CD4-positive, alpha-beta T cell treated with Interleukin-2 at 100 ng/mL for 4 hours (primary cell): ENCODE data around the gene CCR2.
A peak's percentile ranks its signal among the peaks of the same experiment; 100 is the strongest.

ENCODE experiments used
- DNase-seq: peaks from one replicate; pipeline ENCODE4 v3.0.0-alpha.2; 2020; ENCODE audit warnings: low spot score

The CCR2 gene

GRCh38 chr3:46354984-46355383 lies 1.1 kb downstream of the CCR2 start:
- no peak for DNase-seq

- DNase-seq, result no peak
These were observed 2.4 kb downstream of the CCR2 start for GRCh38 chr3:46356276-46356675.

- DNase-seq, result no peak
These were observed 3.0 kb downstream of the CCR2 start for GRCh38 chr3:46356909-46357308.

- no peak for DNase-seq
These were observed 4.6 kb downstream of the CCR2 start for GRCh38 chr3:46358466-46358865.

DNA sequence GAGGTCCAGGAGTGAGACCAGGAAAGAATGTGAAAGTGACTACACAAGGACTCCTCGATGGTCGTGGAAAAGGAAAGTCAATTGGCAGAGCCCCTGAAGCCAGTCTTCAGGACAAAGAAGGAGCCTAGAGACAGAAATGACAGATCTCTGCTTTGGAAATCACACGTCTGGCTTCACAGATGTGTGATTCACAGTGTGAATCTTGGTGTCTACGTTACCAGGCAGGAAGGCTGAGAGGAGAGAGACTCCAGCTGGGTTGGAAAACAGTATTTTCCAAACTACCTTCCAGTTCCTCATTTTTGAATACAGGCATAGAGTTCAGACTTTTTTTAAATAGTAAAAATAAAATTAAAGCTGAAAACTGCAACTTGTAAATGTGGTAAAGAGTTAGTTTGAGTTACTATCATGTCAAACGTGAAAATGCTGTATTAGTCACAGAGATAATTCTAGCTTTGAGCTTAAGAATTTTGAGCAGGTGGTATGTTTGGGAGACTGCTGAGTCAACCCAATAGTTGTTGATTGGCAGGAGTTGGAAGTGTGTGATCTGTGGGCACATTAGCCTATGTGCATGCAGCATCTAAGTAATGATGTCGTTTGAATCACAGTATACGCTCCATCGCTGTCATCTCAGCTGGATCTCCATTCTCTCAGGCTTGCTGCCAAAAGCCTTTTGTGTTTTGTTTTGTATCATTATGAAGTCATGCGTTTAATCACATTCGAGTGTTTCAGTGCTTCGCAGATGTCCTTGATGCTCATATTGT lies 6.0 kb downstream of the CCR2 start:
- DNase-seq, result peak; percentile 63

GRCh38 chr3:46360907-46361306 lies 7.0 kb downstream of the CCR2 start:
- no peak for DNase-seq

DNA sequence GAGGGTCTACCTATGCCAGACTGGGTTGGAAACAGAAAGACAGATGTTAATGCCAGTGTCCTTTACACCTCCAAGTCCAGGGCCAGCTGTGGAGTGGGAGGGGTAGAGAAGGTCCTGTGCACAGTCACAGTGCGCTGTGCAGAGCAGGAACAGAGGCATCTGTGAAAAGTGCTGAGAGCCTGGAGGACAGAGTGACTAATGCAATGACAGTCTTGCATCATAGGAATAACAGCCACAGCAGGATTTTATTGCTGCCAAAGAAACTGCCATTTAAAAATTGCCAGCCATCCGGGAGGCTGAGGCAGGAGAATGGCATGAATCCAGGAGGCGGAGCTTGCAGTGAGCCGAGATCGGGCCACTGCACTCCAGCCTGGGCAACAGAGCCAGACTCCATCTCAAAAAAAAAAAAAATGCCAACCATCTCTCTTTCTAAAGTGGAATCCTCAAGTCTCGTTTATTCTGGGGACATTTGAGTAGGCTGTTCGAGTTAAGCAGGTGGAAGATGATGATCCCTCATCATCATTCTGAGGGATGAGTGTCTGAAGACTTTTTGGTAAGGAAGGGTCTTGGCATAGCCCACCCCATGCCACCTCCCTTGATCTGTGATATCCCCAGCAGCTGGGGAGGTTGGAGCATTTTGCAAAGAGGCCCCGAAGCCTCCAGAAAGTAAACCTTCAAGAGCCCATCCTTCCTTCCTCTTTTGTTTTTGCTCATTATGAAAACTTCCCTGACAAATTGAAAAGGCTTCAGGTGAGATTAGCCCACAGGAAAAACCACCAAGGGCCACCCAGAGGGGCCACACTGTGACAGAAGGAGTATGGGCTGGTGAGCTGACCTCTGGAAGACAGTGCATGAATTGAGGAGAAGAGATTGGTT lies 7.7 kb downstream of the CCR2 start:
- DNase-seq, result no peak

DNA sequence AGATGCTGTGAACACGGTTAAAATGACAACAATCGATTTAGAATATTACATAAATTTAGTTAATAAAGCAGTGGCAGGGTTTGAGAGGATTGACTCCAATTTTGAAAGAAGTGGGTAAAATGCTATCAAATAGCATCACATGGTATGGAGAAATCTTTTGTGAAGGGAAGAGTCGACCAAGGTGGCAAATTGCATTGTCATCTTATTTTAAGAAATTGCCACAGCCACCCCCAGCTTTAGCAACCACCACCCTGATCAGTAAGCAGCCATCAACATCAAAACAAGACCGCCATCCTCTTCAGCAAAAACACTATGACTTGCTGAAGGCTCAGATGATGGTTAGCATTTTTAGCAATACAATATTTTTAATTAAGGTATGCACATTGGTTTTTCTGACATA lies 11.1 kb downstream of the CCR2 start:
- no peak for DNase-seq

GRCh38 chr3:46365737-46366524 lies 12.0 kb downstream of the CCR2 start:
- DNase-seq, result no peak

GRCh38 chr3:46367811-46368210 lies 13.9 kb downstream of the CCR2 start:
- no peak for DNase-seq

DNA sequence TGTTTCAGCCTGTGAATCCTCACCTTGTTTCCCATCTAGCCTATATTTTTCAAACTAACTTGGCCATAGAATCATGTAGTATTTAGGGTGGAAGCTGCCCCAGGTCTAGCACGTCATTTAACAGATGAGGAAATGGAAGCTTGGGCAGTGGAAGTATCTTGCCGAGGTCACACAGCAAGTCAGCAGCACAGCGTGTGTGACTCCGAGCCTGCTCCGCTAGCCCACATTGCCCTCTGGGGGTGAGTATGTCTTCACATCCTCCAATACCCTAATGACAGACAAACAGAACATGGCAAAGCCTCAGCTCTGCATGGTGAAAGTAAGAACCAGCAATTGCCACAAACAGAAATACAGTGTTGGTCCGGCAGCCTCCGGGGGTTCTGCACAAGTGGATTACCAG lies 14.7 kb downstream of the CCR2 start:
- DNase-seq, result peak; percentile 85

DNA sequence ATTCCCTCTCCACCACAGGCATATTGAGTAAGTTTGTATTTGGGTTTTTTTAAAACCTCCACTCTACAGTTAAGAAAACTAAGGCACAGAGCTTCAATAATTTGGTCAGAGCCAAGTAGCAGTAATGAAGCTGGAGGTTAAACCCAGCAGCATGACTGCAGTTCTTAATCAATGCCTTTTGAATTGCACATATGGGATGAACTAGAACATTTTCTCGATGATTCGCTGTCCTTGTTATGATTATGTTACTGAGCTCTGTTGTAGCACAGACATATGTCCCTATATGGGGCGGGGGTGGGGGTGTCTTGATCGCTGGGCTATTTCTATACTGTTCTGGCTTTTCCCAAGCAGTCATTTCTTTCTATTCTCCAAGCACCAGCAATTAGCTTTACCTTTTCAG lies 15.2 kb downstream of the CCR2 start:
- no peak for DNase-seq

- DNase-seq, result no peak
These were observed 15.8 kb downstream of the CCR2 start for GRCh38 chr3:46369675-46370132.

DNA sequence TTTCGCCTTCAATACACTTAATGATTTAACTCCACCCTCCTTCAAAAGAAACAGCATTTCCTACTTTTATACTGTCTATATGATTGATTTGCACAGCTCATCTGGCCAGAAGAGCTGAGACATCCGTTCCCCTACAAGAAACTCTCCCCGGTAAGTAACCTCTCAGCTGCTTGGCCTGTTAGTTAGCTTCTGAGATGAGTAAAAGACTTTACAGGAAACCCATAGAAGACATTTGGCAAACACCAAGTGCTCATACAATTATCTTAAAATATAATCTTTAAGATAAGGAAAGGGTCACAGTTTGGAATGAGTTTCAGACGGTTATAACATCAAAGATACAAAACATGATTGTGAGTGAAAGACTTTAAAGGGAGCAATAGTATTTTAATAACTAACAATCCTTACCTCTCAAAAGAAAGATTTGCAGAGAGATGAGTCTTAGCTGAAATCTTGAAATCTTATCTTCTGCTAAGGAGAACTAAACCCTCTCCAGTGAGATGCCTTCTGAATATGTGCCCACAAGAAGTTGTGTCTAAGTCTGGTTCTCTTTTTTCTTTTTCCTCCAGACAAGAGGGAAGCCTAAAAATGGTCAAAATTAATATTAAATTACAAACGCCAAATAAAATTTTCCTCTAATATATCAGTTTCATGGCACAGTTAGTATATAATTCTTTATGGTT lies 17.1 kb downstream of the CCR2 start, which contains the start of gene CCR5:
Gene CCR5, plus strand, starts transcription at position 108 of the 680 bp plus-strand sequence. CDS start 1,957 bp downstream, outside the sequence.
- peak; percentile 76 for DNase-seq

- DNase-seq, result no peak
These were observed 17.8 kb downstream of the CCR2 start for GRCh38 chr3:46371519-46372340.

- DNase-seq, result peak; percentile 62
These were observed 18.8 kb downstream of the CCR2 start for GRCh38 chr3:46372492-46373359.

GRCh38 chr3:46374755-46375154 lies 20.8 kb downstream of the CCR2 start:
- no peak for DNase-seq

GRCh38 chr3:46375218-46375617 lies 21.3 kb downstream of the CCR2 start:
- DNase-seq, result no peak

DNA sequence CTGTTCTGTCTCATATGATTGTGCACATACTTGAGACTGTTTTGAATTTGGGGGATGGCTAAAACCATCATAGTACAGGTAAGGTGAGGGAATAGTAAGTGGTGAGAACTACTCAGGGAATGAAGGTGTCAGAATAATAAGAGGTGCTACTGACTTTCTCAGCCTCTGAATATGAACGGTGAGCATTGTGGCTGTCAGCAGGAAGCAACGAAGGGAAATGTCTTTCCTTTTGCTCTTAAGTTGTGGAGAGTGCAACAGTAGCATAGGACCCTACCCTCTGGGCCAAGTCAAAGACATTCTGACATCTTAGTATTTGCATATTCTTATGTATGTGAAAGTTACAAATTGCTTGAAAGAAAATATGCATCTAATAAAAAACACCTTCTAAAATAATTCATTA lies 21.9 kb downstream of the CCR2 start:
- no peak for DNase-seq

DNA sequence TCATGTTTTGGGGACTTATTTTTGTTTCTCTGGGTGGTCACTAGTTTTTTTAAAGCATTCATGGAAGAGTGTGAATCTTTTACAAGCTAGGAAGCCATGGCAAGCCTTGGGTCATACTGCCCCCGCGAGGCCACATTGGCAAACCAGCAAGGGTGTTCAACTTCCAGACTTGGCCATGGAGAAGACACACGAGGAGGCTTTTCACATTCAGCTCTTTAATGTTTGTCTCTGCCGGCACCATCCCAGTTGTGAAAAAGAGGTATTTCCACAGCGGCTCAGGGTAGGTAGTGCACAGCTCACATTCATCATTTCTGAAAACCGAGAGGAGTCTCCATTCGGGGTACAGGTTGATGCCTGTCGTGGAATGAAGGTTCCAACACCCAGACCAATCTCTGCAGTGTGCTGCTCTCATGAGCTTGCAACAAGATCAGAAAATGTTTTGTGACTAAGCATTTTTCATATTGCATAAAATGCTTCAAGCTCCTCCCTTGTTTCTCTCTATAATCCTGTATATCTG lies 24.6 kb downstream of the CCR2 start:
- DNase-seq, result peak; percentile 67
